Activated gamma-delta T cell treated with anti-CD3 and anti-CD28 coated beads, Interleukin-2, amount 50 U/mL, for 16 hours (primary cell): Measurements from ENCODE around the gene POMP.

ENCODE experiments used
- DNase-seq: peaks from one replicate; pipeline ENCODE4 v3.0.0-alpha.2; 2020; ENCODE audit warnings: low read depth

Gene POMP, protein sequence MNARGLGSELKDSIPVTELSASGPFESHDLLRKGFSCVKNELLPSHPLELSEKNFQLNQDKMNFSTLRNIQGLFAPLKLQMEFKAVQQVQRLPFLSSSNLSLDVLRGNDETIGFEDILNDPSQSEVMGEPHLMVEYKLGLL

DNA sequence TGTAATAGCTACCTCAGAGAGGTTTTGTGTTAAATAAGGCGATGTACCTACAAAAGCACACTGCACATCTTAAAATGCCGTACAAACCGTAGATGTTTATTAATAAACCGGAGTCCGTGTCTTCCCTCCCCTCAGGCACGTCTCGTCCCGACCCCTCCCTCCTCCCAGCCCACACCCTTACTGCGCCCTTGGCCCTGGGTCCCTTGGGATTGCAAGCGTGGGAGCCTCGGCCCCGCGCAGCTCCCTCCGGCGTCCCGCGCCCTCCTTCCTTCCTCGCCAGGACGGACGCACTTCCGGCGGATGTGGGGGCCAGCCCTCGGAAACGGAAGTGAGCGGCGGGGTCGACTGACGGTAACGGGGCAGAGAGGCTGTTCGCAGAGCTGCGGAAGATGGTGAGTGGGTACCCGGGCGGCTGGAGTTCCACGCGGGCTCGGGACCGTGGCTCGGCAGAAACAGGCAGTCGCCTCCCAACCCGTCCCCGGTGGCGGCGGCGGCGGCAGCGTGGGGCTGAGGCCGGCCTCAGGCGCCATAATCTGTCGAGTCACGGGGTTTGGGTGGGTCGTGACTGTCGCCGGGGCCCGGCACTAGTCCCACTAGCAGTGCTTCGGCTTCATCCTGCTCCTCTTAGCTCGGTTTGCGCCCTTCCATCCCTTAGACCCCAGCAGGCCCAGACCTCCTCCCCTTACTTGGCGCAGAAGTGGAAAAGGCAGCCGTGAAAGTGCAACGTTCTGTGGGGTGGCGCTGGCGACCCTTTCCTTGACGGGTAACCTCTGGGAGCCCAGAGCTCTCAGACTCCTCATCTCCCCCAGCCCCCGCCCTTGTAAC is at the start of gene POMP:
POMP (plus strand) TSS at position 335 of the 825 bp plus-strand sequence; CDS start at position 390, 55 bp downstream.
- peak; percentile 91 for DNase-seq

DNA sequence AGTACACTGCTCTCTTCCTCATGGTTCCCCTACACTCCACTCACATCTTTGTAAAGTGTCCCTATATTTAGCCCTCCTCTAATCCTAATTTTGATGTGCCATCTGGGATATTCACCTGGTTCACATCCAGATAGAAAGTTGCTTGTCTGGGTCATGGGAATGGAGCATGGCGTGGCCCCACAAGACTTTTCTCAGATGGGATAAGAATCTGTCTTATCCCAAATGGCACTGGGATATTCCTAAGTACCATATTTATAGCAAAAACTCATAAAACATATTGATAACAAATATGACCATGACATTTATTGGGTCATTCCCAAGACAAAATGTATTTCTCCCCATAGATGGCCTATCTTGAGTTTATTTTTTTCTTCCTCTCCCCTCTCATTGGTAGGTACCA is 49.5 kb upstream of the POMP start:
- no peak for DNase-seq

- no peak for DNase-seq
Measured at GRCh38 chr13:28609926-28610325, 49.0 kb upstream of the POMP start.

- DNase-seq: no peak
Measured at GRCh38 chr13:28610996-28611395, 47.9 kb upstream of the POMP start.

DNA sequence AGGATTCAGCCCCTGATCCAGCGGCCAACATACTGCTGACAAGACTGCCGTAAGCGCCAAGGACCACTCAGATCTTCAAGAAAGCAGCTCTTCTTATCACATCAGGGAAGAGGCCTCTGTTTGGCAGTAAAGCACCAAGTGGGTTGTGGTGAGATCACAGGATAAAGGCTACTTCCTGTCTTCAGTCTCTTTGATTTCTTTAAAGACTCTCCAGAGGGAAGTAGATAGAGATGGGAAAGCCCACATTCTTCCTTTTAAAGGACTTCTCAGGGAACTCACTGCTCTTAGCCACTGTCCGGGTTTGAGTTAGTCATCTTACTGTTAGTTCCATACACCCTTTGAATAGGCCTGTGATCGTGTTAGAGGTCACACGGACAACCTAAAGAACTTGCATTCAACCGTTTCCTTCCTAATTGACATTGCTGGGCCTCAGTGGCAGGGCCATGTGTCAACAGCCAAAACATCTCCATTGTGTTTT is 47.2 kb upstream of the POMP start:
- no peak for DNase-seq

GRCh38 chr13:28613562-28613961 is 45.4 kb upstream of the POMP start:
- DNase-seq: no peak

DNA sequence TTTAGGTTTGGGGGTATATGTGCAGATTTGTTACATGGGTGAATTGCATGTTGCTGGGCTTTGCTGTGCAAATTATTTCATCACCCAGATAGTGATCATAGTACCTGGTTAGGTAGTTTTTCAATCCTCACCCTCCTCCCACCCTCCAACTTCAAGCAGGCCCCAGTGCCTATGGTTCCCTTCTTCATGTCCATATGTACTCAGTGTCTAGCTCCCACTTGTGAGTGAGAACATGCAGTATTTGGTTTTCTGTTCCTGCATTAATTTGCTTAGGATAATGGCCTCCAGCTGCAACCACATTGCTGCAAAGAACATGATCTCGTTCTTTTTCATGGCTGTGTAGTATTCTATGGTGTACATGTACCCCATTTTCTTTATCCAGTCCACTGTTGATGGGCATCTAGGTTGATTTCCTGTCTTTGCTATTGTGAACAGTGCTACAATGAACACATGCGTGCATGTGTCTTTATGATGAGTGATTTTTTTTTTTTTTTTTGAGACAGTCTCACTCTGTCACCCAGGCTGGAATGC is 42.9 kb upstream of the POMP start:
- DNase-seq: no peak

- no peak for DNase-seq
Measured at GRCh38 chr13:28618230-28618994, 40.5 kb upstream of the POMP start.

- no peak for DNase-seq
Measured at GRCh38 chr13:28620011-28620830, 38.7 kb upstream of the POMP start.

DNA sequence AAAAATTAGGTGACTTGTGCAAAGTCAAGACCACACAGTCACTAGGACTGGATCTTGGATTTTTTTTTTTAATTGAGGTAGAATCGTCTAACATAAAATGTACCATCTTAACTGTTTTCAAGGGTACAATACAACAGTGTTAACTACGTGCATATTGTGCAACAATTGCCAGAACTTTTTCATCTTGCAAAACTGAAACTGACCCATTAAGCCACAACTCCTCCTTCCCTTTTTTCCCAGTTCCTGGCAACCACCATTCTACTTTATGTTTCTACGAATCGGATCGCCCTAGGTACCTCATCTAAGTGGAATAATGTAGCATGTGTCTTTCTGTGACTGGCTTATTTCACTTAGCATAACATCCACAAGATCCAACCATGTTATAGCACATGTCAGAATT is 37.5 kb upstream of the POMP start:
- no peak for DNase-seq

- no peak for DNase-seq
Measured at GRCh38 chr13:28622286-28622685, 36.6 kb upstream of the POMP start.

DNA sequence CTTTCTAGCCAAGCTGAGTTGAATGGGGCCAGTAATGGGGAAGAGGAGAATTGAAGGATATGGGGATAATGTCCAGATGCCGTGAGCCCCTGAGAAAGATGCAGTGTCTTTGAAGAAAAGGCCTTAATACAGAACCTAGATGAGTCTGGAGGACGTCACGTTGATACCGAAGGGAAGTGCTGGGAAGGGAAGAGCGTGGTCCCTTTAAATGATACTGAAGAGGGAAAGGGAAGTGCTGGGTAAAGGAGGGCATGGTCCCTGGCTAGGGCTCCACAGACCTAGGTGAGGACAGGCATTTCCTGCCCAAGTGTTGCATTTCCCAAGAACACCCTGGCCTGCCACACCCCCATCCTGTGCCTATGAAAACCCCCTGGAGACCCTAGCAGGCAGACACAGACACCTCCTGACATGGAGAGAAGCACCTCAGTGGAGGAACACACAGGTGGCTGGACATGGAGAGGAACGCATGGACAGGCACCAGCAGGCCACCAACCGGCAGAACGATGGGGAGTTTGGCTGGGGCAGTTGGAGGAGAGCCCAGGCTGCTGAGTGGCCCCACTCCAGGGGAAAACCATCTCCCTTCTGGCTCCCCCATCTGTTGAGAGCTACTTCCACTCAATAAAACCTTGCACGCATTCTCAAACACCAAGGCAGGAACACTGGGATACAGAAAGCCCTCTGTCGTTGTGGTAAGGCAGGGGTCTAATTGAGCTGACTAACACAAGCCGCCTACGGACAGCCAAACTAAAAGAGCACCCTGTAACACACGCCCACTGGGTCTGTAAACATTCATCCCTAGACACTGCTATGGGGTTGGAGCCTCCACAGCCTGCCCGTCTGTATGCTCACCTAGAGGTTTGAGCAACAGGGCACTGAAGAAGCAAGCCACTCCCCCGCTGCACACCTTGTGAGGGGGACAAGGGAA is 34.9 kb upstream of the POMP start:
- no peak for DNase-seq

GRCh38 chr13:28624707-28625432 is 34.1 kb upstream of the POMP start:
- no peak for DNase-seq

GRCh38 chr13:28626266-28626665 is 32.7 kb upstream of the POMP start:
- no peak for DNase-seq

GRCh38 chr13:28628241-28628640 is 30.7 kb upstream of the POMP start:
- DNase-seq: no peak

DNA sequence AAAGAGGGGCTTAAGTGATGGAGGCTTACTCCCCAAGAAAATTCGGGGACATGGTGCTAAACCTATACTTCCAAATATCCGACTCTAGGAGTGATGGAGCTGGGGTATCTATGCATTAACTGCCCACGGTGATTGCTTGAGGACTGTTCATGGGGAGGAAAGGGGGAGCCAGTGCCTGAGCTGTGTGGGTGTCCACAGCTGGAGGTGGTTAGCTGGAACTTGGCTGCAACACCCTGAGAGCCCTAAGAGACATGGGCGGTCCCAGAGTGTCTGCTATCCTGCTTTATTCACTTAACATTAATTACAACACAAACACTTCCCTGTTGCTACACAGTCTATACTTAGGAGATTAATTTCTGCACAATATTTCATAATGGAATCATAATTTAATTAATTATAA is 28.1 kb upstream of the POMP start:
- no peak for DNase-seq

DNA sequence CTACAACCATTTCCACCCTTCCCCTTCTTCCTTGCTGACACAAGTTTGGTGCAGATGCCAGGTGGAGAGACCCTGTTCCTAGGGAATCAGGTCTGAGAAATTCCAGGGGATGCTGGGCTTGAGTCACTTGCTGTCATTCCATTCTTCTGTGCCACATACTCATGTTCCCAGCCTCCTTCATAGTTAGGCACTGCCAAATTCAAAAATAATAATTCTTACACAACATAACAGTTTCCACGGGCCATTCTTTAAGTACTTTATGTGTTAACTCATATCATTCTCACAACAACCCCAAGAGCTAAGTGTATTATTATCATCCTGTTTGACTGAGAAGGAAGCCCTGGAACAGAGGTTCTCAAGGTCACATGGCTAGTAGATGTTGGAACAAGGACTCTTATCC is 27.1 kb upstream of the POMP start:
- DNase-seq: no peak

- no peak for DNase-seq
Measured at GRCh38 chr13:28636069-28636468, 22.9 kb upstream of the POMP start.

DNA sequence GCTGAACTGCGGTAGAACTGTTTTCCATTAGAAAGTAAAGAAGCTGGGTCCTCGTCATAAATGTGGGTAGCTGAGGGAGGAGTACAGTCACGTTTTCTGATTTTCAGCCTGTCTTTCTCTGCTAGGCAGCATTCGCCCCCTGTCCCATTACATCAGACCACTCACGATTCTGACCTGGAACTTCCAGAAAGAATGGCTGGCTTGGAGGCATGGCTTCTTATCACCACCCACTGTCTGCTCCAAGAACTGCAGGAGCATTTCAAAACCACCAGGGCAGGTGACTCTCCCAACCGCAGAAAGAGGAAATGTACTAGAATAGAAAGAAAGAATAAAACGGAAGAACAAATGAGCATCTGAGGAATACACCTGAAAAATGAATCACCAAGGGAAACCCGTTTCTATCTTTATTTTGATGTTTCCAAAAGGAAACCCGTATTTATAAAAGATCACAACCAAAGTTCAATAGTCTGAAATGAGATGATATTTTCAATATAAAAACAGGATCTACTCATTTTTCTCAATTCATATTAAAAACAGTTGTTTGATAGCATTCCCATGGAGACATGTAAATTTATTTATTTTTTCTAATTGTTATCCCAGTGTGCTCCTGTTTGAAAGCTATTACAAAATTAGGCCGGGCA is 22.1 kb upstream of the POMP start:
- DNase-seq: no peak
